NCI-H187 treated with DMSO at 0.1 percent for 48 hours (cell line): ENCODE measurements around the gene ZNF354C.
"Not testable (repeated sequence)": the region's sequence is repeated elsewhere in the genome, so short reads cannot be mapped to it uniquely, and the experiment has no call there.

Experiments
- DNase-seq: peaks from one replicate; lab custom pipeline; 2025; lab: John Stamatoyannopoulos, UW

The ZNF354C gene

GRCh38 chr5:179060116-179061008 lies at the start of gene ZNF354C:
ZNF354C (plus strand) TSS chr5:179060373; CDS start chr5:179062069, 1,696 bp downstream.
- peak; percentile 25 for DNase-seq

- peak; percentile 14 for DNase-seq
Measured at GRCh38 chr5:179023528-179024189, 36.5 kb upstream of the ZNF354C start, which contains the start of gene ZNF879. ZNF879 (plus strand) TSS chr5:179023804; CDS start chr5:179025005, 1,201 bp downstream.

GRCh38 chr5:179033004-179033580 lies 27.1 kb upstream of the ZNF354C start:
- no peak for DNase-seq

GRCh38 chr5:179044765-179045164 lies 15.4 kb upstream of the ZNF354C start:
- no peak for DNase-seq

GRCh38 chr5:179051784-179052183 lies 8.4 kb upstream of the ZNF354C start:
- no peak for DNase-seq

- no peak for DNase-seq
Measured at GRCh38 chr5:179054036-179054785, 6.0 kb upstream of the ZNF354C start.

GRCh38 chr5:179054876-179055275 lies 5.3 kb upstream of the ZNF354C start:
- no peak for DNase-seq

- DNase-seq = no peak
Measured at GRCh38 chr5:179055436-179055835, 4.7 kb upstream of the ZNF354C start.

GRCh38 chr5:179055841-179056240 lies 4.3 kb upstream of the ZNF354C start:
- DNase-seq = no peak

- no peak for DNase-seq
Measured at GRCh38 chr5:179061025-179061424, 852 bp downstream of the ZNF354C start.

GRCh38 chr5:179065703-179066102 lies 5.5 kb downstream of the ZNF354C start:
- no peak for DNase-seq

GRCh38 chr5:179079165-179079987 lies 19.2 kb downstream of the ZNF354C start:
- DNase-seq = no peak

GRCh38 chr5:179080724-179081123 lies 20.6 kb downstream of the ZNF354C start:
- DNase-seq = no peak

- no peak for DNase-seq
Measured at GRCh38 chr5:179089502-179089901, 29.3 kb downstream of the ZNF354C start.

- not testable (repeated sequence) for DNase-seq
Measured at GRCh38 chr5:179101282-179101681, 41.1 kb downstream of the ZNF354C start.

GRCh38 chr5:179110528-179110927 lies 50.4 kb downstream of the ZNF354C start:
- DNase-seq = no peak

GRCh38 chr5:179111267-179112207 lies 51.4 kb downstream of the ZNF354C start:
- no peak for DNase-seq

- DNase-seq = no peak
Measured at GRCh38 chr5:179112469-179113142, 52.4 kb downstream of the ZNF354C start.

- no peak for DNase-seq
Measured at GRCh38 chr5:179113143-179113530, 53.0 kb downstream of the ZNF354C start.
